HCT116 (cell line): ENCODE measurements around the gene YARS2. TPM values are rescaled to one million over a fixed set of nuclear protein-coding genes. Genes with fewer than 3 reads are reported as not detected.

ENCODE experiments used
- ATAC-seq: fragments of 200-7000 bp; cut with Tn5 transposase; 2 replicates; pipeline ENCODE4 v1.9.1; 2020; ENCODE audit warnings: mild to moderate bottlenecking, moderate library complexity
- BruUV-seq: library from RNA; stranded (reverse); fragments of 400-500 nt; replicated peaks from 2 replicates; lab custom pipeline; 2021; lab: Mats Ljungman, UMichigan
- CTCF ChIA-PET: fragments of 300-600 bp; sonication (Branson Sonifier 250); formaldehyde crosslinking; loops from one replicate; lab custom pipeline; 2021; ENCODE audit warnings: antibody characterized with exemption; lab: Charles Lee
- POLR2A ChIA-PET: fragments of 300-600, 350-600 bp; sonication (Branson Sonifier 250); formaldehyde crosslinking; loops from one replicate; lab custom pipeline; 2021; ENCODE audit warnings: antibody characterized with exemption; lab: Charles Lee
- RAD21 ChIA-PET, 2 experiments: fragments of 300-600 bp; sonication (Branson Sonifier 250); formaldehyde crosslinking; loops; one replicate each; lab custom pipeline; 2023; ENCODE audit warnings: low total read pairs in 2 of 2; ENCODE audit not compliant: uncharacterized antibody in 2 of 2, unreplicated experiment in 2 of 2, low non-redundant PET in 1 of 2; lab: Charles Lee
- DNase-seq: peaks from one replicate; pipeline ENCODE4 v3.0.0-alpha.2; 2010; ENCODE audit warnings: low read depth, low spot score
- H2AFZ ChIP-seq: fragments of 200-600 bp; shearing (Covaris generic), sonication (generic); 2 replicates; pipeline ENCODE4 v1.6.1; 2017; ENCODE audit warnings: low read depth, mixed run types, mixed read lengths, antibody characterized with exemption, low read length; ENCODE audit not compliant: poor library complexity, severe bottlenecking
- H3K27ac ChIP-seq: 2 replicates; pipeline ENCODE4 v1.5.1; 2012; ENCODE audit warnings: low read depth, low read length
- H3K27me3 ChIP-seq: fragments of 200-600 bp; sonication (generic); 2 replicates; pipeline ENCODE4 v1.6.1; 2016; ENCODE audit warnings: mixed run types, low read length, mixed read lengths; ENCODE audit not compliant: insufficient read depth
- H3K36me3 ChIP-seq, 2 experiments: fragments of 200-500 bp in 1 of 2; fragments of 200-600 bp in 1 of 2; sonication (Bioruptor generic) in 1 of 2; sonication (generic) in 1 of 2; 2 replicates each; pipeline versions ENCODE4 v1.5.1 to v1.6.1; 2014 to 2016; ENCODE audit warnings: low read length in 2 of 2, inconsistent platforms in 1 of 2, mixed read lengths in 1 of 2, mixed run types in 1 of 2; ENCODE audit not compliant: insufficient read depth in 2 of 2, control insufficient read depth in 1 of 2
- H3K4me1 ChIP-seq, 2 experiments: fragments of 200-600 bp in 1 of 2; sonication (generic) in 1 of 2; 2 replicates each; pipeline versions ENCODE4 v1.5.1 to v1.6.1; 2012 to 2017; ENCODE audit warnings: low read length in 2 of 2, inconsistent platforms in 1 of 2, mild to moderate bottlenecking in 1 of 2, mixed read lengths in 1 of 2, mixed run types in 1 of 2, moderate library complexity in 1 of 2; ENCODE audit not compliant: insufficient read depth in 2 of 2, control insufficient read depth in 1 of 2
- H3K4me2 ChIP-seq: fragments of 200-600 bp; sonication (generic); 2 replicates; pipeline ENCODE4 v1.6.1; 2017; ENCODE audit warnings: mixed run types, low read length, mixed read lengths
- H3K4me3 ChIP-seq, 2 experiments: fragments of 200-600 bp in 1 of 2; sonication (generic) in 1 of 2; replicated peaks in 1 of 2; 2 replicates each; pipeline ENCODE4 v1.5.1; 2011 to 2016; ENCODE audit warnings: low read length in 2 of 2, control low read depth in 1 of 2, low read depth in 1 of 2, mild to moderate bottlenecking in 1 of 2, mixed read lengths in 1 of 2, mixed run types in 1 of 2
- H3K79me2 ChIP-seq: fragments of 200-600 bp; sonication (generic); 2 replicates; pipeline ENCODE4 v1.6.1; 2017; ENCODE audit warnings: mild to moderate bottlenecking, mixed run types, low read length, moderate library complexity, mixed read lengths; ENCODE audit not compliant: insufficient read depth
- H3K9ac ChIP-seq: fragments of 200-600 bp; sonication (generic); 2 replicates; pipeline ENCODE4 v1.6.1; 2016; ENCODE audit warnings: low read length, mixed read lengths
- H3K9me2 ChIP-seq: fragments of 200-600 bp; sonication (generic), shearing (Covaris generic); 2 replicates; pipeline ENCODE4 v1.6.1; 2017; ENCODE audit warnings: mixed run types, mild to moderate bottlenecking, moderate library complexity; ENCODE audit not compliant: insufficient read depth
- H3K9me3 ChIP-seq, 2 experiments: fragments of 200-500 bp in 1 of 2; fragments of 200-600 bp in 1 of 2; sonication (Bioruptor generic) in 1 of 2; sonication (generic) in 1 of 2; 2 replicates each; pipeline ENCODE4 v1.6.1; 2014 to 2017; ENCODE audit warnings: low read length in 2 of 2, mixed read lengths in 2 of 2, inconsistent platforms in 1 of 2, low read depth in 1 of 2, mild to moderate bottlenecking in 1 of 2, mixed run types in 1 of 2, moderate library complexity in 1 of 2; ENCODE audit not compliant: control insufficient read depth in 1 of 2, insufficient read depth in 1 of 2
- H4K20me1 ChIP-seq: fragments of 200-600 bp; sonication (generic), shearing (Covaris generic); 2 replicates; pipeline ENCODE4 v1.6.1; 2017; ENCODE audit warnings: mixed run types, mild to moderate bottlenecking, moderate library complexity; ENCODE audit not compliant: insufficient read depth
- CBX3 ChIP-seq: IDR thresholded peaks from 2 replicates; pipeline ENCODE4 v1.6.1; 2012; ENCODE audit warnings: low read depth
- CEBPB ChIP-seq: IDR thresholded peaks from 2 replicates; pipeline ENCODE4 v1.6.1; 2012; ENCODE audit warnings: low read depth
- EGR1 ChIP-seq: IDR thresholded peaks from 2 replicates; pipeline ENCODE4 v1.6.1; 2012; ENCODE audit warnings: low read depth
- EZH2 ChIP-seq: fragments of 200-600 bp; sonication (generic); IDR thresholded peaks from 2 replicates; pipeline ENCODE4 v1.6.1; 2017; ENCODE audit warnings: antibody characterized with exemption, mixed run types
- EZH2phosphoT487 ChIP-seq: fragments of 200-600 bp; IDR thresholded peaks from 2 replicates; pipeline ENCODE4 v1.6.1; 2018; ENCODE audit warnings: antibody characterized with exemption, borderline replicate concordance
- FOSL1 ChIP-seq: IDR thresholded peaks from 2 replicates; pipeline ENCODE4 v1.6.1; 2012; ENCODE audit warnings: low read depth
- POLR2A ChIP-seq: IDR thresholded peaks from 2 replicates; pipeline ENCODE4 v1.7.0; 2011; ENCODE audit warnings: borderline replicate concordance; ENCODE audit not compliant: insufficient read depth, insufficient read length; ENCODE audit errors: extremely low read depth
- POLR2AphosphoS5 ChIP-seq: IDR thresholded peaks from 2 replicates; pipeline ENCODE4 v1.6.1; 2011; ENCODE audit warnings: mild to moderate bottlenecking, low read depth, low read length, moderate library complexity
- RAD21 ChIP-seq: IDR thresholded peaks from 2 replicates; pipeline ENCODE4 v1.6.1; 2012; ENCODE audit warnings: low read depth, mild to moderate bottlenecking
- SIN3A ChIP-seq: IDR thresholded peaks from 2 replicates; pipeline ENCODE4 v1.6.1; 2012; ENCODE audit warnings: low read depth
- SP1 ChIP-seq: IDR thresholded peaks from 2 replicates; pipeline ENCODE4 v1.6.1; 2012; ENCODE audit warnings: low read depth
- SRF ChIP-seq: IDR thresholded peaks from 2 replicates; pipeline ENCODE4 v1.6.1; 2012; ENCODE audit warnings: low read depth
- TCF7L2 ChIP-seq: IDR thresholded peaks from 2 replicates; pipeline ENCODE4 v1.7.0; 2011; ENCODE audit warnings: borderline replicate concordance, inconsistent platforms; ENCODE audit not compliant: insufficient read depth, insufficient read length; ENCODE audit errors: extremely low read depth
- YY1 ChIP-seq: IDR thresholded peaks from 2 replicates; pipeline ENCODE4 v1.6.1; 2011; ENCODE audit warnings: low read length, low read depth, moderate library complexity, mild to moderate bottlenecking; ENCODE audit not compliant: insufficient replicate concordance; ENCODE audit errors: extremely low read depth
- ZFX ChIP-seq: fragments of 450-650 bp; IDR thresholded peaks from 2 replicates; pipeline ENCODE4 v1.6.1; 2017
- ZNF274 ChIP-seq: fragments of 200-500 bp; sonication (Bioruptor generic); IDR thresholded peaks from 2 replicates; pipeline ENCODE4 v1.6.1; 2014; ENCODE audit warnings: mild to moderate bottlenecking, low read depth, low read length, inconsistent platforms
- intact Hi-C: fragments of 100-400 bp; cut with micrococcal nuclease; formaldehyde crosslinking; loops from 2 replicates; pipeline ENCODE4 v1.10.0; 2022
- total RNA-seq: library from RNA; stranded (reverse); gene quantifications from one replicate; pipeline ENCODE4 v1.2.1, GENCODE V29; 2021; ENCODE audit not compliant: unreplicated experiment
- TF ChIP-seq, protein P1 (sequence below), 3 experiments: fragments of 200-600 bp in 1 of 3; sonication (generic) in 1 of 3; IDR thresholded peaks in 2 of 3; conservative IDR thresholded peaks in 1 of 3; 2 replicates each; pipeline ENCODE4 v1.5.1; 2012 to 2017; ENCODE audit warnings: low read depth in 2 of 3, low read length in 2 of 3, antibody characterized with exemption in 1 of 3, borderline replicate concordance in 1 of 3, control low read depth in 1 of 3, mild to moderate bottlenecking in 1 of 3, mixed read lengths in 1 of 3, mixed run types in 1 of 3, moderate library complexity in 1 of 3; ENCODE audit not compliant: insufficient read depth in 1 of 3
- TF ChIP-seq, protein P2 (sequence below): IDR thresholded peaks from 2 replicates; pipeline ENCODE4 v1.6.1; 2012
- TF ChIP-seq, protein P3 (sequence below): IDR thresholded peaks from 2 replicates; pipeline ENCODE4 v1.6.1; 2011; ENCODE audit warnings: mild to moderate bottlenecking, low read length, moderate library complexity; ENCODE audit not compliant: insufficient replicate concordance; ENCODE audit errors: extremely low read depth
- TF ChIP-seq, protein P4 (sequence below): IDR thresholded peaks from 2 replicates; pipeline ENCODE4 v1.6.1; 2012; ENCODE audit warnings: low read depth

The YARS2 gene
- total RNA-seq, 1 experiment from 2014 or later = 26.7 TPM

DNA sequence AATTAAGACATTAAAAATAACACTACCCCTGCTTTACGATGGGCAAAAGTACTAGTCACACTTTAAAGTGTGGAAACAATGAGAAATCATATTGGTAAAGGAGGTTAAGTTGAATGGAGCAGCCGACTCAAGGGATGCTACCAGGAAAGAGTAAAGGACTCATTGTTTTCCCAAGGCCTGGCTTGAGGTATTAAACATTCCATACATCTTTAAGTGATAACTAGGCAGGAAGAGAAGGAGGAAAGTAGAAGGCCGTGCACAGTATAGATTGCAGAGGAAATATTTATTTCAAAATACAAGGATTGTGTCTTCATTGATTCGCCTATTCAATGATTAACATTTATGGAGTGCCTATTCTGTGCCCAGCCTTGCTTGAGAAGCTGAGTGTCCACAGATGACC, 20.6 kb upstream of the YARS2 start:
- ATAC-seq = no peak
- no peak for DNase-seq
- ChIA-PET POLR2A (no interaction called here), CTCF (interaction anchor here (1.9 kb wide), 1 partner anchor 20 kb away, joined by 4 read pairs; the partner anchor contains the start of gene YARS2), RAD21 (no interaction called here)
- no peaks in the 10 kb centered on the region for H4K20me1 ChIP-seq
- no peaks in the 10 kb centered on the region for H3K4me1 ChIP-seq
- no TSS peak for BruUV-seq
- no peak overlapping the region for H3K4me3 ChIP-seq
- no peak for TF ChIP-seq POLR2A
- no peak for TF ChIP-seq EZH2
- TF ChIP-seq, protein P1, sequence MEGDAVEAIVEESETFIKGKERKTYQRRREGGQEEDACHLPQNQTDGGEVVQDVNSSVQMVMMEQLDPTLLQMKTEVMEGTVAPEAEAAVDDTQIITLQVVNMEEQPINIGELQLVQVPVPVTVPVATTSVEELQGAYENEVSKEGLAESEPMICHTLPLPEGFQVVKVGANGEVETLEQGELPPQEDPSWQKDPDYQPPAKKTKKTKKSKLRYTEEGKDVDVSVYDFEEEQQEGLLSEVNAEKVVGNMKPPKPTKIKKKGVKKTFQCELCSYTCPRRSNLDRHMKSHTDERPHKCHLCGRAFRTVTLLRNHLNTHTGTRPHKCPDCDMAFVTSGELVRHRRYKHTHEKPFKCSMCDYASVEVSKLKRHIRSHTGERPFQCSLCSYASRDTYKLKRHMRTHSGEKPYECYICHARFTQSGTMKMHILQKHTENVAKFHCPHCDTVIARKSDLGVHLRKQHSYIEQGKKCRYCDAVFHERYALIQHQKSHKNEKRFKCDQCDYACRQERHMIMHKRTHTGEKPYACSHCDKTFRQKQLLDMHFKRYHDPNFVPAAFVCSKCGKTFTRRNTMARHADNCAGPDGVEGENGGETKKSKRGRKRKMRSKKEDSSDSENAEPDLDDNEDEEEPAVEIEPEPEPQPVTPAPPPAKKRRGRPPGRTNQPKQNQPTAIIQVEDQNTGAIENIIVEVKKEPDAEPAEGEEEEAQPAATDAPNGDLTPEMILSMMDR (IDR thresholded peaks at IDR 0.05 in 2 of 3, conservative IDR thresholded peaks at IDR 0.05 in 1 of 3; ENCODE audit: borderline replicate concordance in 1 of 3, insufficient read depth in 1 of 3, low read depth in 2 of 3, low read length in 2 of 3) = no peak
- no peak for TF ChIP-seq EZH2phosphoT487
- TF ChIP-seq CEBPB = no peak
- TF ChIP-seq, protein P2, sequence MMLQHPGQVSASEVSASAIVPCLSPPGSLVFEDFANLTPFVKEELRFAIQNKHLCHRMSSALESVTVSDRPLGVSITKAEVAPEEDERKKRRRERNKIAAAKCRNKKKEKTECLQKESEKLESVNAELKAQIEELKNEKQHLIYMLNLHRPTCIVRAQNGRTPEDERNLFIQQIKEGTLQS = no peak
- TF ChIP-seq RAD21 = no peak
- TF ChIP-seq ZFX = no peak
- TF ChIP-seq, protein P3, sequence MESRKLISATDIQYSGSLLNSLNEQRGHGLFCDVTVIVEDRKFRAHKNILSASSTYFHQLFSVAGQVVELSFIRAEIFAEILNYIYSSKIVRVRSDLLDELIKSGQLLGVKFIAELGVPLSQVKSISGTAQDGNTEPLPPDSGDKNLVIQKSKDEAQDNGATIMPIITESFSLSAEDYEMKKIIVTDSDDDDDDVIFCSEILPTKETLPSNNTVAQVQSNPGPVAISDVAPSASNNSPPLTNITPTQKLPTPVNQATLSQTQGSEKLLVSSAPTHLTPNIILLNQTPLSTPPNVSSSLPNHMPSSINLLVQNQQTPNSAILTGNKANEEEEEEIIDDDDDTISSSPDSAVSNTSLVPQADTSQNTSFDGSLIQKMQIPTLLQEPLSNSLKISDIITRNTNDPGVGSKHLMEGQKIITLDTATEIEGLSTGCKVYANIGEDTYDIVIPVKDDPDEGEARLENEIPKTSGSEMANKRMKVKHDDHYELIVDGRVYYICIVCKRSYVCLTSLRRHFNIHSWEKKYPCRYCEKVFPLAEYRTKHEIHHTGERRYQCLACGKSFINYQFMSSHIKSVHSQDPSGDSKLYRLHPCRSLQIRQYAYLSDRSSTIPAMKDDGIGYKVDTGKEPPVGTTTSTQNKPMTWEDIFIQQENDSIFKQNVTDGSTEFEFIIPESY = no peak
- TF ChIP-seq YY1 = no peak
- TF ChIP-seq, protein P4, sequence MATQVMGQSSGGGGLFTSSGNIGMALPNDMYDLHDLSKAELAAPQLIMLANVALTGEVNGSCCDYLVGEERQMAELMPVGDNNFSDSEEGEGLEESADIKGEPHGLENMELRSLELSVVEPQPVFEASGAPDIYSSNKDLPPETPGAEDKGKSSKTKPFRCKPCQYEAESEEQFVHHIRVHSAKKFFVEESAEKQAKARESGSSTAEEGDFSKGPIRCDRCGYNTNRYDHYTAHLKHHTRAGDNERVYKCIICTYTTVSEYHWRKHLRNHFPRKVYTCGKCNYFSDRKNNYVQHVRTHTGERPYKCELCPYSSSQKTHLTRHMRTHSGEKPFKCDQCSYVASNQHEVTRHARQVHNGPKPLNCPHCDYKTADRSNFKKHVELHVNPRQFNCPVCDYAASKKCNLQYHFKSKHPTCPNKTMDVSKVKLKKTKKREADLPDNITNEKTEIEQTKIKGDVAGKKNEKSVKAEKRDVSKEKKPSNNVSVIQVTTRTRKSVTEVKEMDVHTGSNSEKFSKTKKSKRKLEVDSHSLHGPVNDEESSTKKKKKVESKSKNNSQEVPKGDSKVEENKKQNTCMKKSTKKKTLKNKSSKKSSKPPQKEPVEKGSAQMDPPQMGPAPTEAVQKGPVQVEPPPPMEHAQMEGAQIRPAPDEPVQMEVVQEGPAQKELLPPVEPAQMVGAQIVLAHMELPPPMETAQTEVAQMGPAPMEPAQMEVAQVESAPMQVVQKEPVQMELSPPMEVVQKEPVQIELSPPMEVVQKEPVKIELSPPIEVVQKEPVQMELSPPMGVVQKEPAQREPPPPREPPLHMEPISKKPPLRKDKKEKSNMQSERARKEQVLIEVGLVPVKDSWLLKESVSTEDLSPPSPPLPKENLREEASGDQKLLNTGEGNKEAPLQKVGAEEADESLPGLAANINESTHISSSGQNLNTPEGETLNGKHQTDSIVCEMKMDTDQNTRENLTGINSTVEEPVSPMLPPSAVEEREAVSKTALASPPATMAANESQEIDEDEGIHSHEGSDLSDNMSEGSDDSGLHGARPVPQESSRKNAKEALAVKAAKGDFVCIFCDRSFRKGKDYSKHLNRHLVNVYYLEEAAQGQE = no peak
- TF ChIP-seq EGR1 = no peak
- TF ChIP-seq SRF = no peak
- no peak for TF ChIP-seq FOSL1
- no peak for TF ChIP-seq SP1
- no peak for TF ChIP-seq SIN3A
- TF ChIP-seq CBX3 = no peak
- TF ChIP-seq ZNF274 = no peak
- no peak for TF ChIP-seq POLR2AphosphoS5
- no peak for TF ChIP-seq TCF7L2
- no peak overlapping the region for H3K27ac ChIP-seq
- no peak overlapping the region for H3K4me2 ChIP-seq
- intact Hi-C loops = no loop called here
- no peak overlapping the region for H2AFZ ChIP-seq
- H3K9me3 ChIP-seq = no peaks in the 10 kb centered on the region
- no peaks in the 10 kb centered on the region for H3K27me3 ChIP-seq
- H3K36me3 ChIP-seq = no peaks in the 10 kb centered on the region
- H3K9ac ChIP-seq = no peak overlapping the region
- no peaks in the 10 kb centered on the region for H3K79me2 ChIP-seq
- H3K9me2 ChIP-seq = no peaks in the 10 kb centered on the region
